NCI-H82 treated with DMSO at 0.1 percent for 48 hours (cell line): Measurements from ENCODE around the gene XPC.
A peak's percentile ranks its signal among the peaks of the same experiment; 100 is the strongest.

Experiments used
- DNase-seq: peaks from one replicate; lab custom pipeline; 2025; ENCODE audit not compliant: unreplicated experiment; lab: John Stamatoyannopoulos, UW

The XPC gene

DNA sequence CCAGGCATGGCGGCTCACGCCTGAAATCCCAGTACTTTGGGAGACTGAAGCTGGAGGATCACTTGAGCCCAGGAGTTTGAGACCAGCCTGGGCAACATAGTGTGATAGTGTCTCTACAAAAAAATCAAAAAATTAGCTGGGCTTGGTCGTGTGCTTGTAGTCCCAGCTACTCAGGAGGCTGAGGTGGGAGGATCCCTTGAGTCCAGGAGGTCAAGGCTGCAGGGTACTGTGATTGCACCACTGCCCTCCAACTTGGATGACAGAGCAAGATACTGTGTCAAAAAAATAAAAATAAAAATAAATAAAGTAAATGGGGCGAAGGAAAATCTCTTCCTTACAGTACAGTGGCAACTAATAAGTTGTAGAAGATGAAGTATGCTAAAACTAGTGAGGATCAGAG lies 29.8 kb upstream of the XPC start:
- DNase-seq = no peak

DNA sequence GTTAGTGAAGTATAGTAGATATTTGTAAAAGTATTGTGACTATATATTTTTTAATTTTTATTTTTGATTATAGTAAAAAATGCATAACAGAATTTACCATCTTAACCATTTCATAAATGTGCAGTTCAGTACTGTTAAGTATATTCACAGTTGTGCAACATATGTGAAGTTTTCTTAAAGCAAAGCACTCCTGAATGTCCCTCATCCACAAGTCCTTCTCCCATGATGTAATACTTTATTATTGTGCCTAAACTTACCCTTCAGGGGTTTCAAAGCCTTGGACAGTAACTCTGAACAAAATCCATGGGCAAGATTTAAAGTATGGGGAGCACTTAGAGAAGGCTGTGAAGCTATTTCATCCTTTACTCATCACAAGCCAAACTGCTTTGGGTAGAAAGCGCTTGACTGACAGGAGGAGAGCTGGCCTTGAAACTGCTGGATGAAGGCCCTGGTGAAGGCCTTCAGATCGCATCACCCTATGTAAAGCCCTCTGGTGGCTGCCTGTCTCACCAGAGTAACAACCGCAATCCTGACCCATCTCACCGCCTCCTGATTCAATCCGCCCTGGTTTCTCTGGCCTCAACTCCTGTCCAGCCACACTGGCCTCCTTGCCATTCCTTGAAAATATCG lies 28.3 kb upstream of the XPC start:
- no peak for DNase-seq

DNA sequence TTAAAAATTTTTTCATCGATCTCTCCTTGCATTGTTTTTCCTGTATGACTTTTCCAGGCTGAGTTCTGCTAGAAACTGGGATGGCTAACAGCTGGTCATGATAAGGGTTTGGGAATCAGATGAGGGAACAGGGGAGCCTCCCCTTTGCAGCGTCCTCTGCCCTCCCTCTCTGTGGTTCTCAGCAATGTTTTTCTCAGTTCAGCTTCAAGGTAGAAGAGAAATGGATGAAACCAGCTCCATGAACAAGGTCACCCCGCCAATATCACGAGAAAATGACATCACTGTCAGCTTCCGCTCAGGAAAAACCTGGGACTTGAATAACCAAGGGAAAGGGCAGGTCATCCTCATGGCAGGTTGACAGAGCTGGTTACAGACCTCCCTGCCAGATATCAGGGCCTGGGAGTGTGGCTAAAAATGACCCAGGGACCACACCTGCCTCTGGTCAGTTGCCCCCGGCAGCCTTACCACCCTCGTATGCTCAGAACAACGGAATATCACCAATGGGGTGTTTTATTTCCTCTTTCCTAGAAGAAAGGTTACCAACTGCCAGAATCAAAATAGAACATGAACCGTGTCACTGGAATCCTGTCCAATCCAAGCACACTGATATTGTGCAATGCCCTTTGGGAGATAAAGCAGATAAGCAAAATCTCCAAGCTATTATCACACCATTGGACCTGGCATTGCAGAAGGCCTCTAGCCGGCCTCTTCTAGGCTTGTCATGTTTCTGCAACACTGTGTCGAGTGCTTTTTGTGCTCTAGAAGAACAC lies 26.3 kb upstream of the XPC start:
- no peak for DNase-seq

DNA sequence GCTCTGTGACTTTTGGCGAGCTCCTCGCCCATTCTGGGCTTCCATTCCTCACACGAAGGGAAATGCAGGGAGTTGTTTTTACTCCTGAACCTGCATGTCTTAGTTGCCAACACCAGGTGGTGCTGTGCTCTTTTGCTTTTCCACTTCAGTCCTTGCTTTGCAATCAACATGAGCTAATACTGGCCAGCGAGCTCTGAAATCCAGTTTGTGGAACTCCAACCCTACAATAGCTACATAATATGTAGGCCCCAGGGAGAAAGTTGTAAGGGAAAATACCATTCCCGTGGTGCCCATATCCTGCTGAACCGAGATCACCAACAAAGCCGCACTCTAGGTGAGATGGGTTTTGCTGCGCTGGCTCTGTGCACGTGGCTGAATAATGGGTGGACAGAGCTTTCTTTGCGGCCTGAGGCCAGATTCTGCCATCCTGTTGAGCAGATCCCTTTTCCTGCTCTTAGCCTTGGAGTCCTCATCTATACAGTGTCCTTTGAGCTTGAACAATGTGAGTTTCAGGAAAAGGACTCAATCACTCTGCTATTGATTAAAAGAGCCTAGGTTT lies 25.2 kb upstream of the XPC start:
- peak; percentile 26 for DNase-seq

DNA sequence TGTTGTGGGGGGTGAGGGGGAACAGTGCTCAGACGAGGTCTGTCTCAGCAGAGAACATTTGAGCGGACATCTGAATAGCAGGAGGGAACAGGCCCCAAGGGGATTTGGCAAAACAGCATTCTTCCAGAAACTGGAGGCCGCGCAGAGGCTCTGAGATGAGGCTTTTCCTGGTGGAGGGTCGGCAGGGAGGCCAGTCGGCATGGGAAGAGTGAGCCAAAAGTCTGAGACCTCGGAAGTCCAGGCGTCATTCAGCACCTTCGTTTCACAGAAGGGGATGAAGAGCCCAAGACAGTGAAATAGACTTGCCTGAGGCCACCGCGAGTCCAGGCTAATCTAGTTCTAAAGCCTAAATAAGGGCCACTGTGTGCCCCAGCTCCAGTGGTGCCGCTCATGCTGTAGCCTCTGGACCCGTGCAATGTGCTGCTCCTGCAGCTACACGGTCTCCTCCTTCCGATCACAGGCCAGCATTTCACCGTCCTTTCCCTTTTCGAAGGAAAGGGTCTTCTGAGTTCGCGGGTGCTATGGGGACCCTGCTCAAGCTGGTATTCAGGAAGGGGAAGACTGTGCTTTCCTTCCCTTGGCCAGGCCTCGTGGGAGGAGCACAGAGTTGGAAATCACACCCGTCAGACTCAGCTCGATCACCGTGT lies 24.6 kb upstream of the XPC start:
- DNase-seq = no peak

DNA sequence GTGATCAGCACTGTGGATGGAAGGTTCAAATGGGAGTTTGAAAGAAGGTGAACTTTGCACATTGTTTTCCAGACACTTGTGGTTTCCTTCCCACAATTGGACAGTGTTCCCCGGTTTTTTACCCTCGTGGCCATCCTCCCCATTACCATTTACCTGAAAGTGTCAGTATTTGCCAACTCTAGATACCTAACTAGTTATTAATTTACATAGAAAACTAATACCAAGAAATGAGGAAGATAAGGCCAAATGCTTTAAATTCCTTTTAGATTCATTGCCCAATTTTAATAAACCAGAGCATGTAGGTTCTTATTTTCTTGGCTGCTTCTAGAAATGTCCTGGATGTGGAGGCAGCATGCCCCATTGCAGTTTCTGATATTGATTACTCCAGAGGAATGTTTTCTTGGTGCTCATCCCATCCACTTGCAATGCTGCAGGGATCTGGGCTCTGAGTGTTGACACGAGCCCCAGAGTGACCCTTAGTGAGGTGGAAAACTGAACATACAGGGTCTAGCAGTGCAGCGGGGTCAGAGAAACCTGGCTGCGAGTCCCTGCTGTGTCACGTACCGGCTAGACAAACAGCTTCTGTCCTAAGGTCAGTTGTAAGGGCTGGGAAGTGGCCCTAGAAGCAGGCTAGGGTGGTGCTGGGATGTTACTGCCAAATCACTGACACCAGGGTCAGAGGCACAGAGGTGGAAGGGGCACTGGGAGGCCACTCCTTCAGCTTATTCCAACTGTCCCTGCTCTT lies 23.7 kb upstream of the XPC start:
- no peak for DNase-seq

DNA sequence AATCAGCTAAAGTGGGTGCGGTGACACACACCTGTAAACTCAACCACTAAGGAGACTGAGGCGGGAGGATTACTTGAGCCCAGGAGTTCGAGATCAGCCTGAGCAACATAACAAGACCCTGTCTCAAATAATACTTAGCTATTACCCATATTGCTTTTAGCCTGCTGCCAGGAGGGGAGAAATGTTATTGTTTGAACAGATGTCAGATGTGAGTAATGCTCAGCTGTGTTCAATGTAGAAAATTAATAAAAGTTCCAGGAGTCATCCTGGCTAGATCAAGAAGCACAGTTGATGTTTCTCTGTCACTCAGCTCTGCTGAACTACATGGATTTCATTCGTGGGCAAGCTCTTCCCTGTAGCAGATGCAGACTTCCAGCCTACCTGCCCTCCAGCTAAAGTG lies 22.4 kb upstream of the XPC start:
- no peak for DNase-seq

DNA sequence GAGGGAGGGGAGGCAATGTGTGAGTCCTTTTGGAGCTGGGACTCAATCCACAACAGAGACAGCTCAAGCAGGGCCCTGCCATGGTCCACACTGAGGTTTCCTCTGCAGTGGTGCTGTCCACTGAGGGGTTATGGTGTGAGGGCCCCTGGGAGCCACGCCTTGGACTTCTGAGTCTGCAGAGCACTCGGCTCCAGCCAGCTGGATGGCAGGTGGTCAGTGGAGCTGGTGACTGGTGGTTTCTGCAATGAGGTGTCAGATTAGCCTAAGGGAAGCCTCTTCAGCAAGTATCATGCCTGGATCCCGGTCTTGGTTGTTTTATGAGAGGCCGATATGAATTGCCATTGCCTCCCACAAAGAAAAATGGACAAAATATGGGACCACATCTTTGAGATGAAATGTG lies 21.9 kb upstream of the XPC start:
- no peak for DNase-seq

DNA sequence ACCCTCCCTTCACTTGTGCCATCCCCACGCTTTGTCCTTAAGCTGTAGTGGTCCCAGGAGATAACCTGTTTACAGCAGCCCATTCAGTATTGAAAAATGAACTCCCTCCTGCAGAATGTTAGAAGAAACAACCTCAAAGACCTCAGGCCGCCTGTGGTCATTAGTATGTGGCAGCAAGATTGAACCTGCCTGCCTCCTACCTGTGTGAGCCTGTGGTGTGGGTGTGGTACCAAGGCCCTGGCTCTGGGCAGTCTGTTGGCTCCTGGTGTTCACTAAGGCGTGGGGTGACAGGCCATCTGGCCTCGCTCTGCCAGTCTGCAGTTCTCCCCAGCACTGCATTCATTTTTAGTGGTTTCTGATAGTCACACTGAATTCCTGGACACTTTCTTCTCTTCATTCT lies 21.2 kb upstream of the XPC start:
- no peak for DNase-seq

DNA sequence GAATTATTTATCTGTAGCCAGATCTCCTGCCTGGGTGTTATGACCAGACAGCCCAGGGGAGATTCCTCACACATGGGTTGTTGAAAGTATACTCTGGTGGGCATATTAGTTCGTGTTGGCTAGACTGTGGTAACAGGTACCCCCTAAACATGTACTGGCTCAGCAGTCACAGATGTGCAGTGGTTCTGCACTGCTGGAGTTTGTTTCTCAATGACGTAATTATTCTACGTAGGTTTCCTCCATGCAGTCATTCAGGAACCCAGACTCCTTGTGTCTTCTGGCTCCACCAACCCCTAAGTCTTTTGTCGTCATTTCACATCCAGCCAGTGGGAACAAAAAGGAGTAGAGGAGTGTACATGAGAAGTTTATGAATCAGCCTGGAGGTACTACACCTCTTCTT lies 16.5 kb upstream of the XPC start:
- no peak for DNase-seq

DNA sequence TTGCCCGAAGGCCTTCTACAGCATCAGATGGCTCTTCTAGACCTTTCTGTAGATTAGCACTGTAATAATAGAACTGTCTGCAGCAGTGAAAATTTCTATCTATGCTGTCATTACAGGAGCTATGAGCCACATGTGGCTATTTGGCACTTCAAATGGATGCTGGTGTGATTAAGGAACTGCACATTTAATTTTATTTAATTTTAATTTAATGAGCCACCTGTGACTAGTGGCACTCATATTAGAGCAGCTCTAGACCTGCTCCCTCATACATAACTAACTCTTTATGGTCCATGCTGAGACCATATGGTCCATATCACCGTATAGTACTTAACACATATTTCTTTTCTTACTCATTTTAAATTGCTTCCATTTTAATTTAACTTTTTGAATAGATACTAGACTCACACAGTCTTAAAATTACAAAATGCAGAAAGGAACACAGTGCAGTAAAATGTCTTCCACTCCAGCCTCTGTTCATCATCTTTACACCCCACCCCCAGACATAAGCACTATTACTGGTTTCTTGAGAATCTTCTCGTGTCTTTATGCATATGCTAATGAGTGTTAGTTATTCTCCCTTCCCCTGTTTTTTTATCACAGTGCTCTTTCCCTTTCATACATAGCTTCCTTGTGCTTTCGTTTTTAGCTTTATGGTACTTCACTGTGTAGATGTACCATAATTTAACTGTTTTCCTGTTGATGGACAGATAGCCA lies 9.8 kb upstream of the XPC start:
- DNase-seq = no peak

DNA sequence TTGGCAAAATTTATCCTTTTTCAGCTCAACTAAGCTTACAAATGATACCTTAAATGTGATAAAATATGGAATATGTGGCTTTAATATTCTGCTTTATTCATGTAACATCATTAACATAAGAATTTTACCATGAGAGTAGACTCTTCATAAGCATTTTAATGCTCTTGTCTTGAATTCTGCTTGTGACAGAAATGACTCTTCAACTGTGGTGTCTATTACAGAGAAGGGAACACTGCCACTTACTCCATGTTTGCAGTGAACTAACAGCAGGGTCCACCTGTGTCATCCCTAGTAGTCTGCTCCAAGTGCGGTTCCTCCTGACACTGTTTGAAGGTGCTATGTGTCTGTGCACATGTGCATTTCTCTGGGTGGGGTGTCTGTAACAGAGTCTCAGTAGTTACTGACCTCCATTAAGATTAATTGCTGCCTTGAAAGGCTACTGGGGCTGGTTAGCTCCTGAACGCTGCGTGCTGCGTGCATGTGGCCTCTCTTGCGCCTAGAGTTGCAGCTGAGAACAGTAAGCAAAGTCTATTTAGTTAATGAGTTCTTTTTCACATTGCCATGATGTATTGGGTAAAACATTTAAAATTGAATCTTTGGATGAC lies 8.6 kb upstream of the XPC start:
- DNase-seq = no peak

DNA sequence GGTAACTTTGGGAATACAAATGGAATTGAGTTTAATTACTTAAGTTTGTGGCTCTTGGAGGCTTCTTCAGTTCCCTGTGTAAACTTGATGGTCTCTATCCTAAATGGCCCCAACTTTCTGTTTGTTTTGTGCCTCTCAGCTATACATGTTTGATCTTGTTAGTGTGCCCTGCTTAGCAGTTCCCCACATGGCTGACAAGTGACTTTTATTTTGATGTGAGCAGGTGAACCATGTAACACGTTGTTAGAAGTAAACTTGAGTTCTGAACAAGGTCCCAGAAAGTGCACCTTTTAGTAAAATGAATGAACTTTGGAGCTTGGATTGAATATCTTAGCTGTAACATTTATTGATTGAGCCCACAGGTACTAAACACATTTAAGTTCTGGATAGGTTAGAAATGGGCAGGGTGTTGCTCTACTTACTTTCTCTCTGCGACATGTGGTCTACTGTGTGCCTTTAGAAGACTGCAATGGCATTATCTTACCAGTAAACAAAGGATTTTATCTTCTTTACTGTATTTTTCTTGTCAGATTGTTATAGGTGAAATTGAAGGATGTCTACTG lies 4.7 kb upstream of the XPC start:
- no peak for DNase-seq

DNA sequence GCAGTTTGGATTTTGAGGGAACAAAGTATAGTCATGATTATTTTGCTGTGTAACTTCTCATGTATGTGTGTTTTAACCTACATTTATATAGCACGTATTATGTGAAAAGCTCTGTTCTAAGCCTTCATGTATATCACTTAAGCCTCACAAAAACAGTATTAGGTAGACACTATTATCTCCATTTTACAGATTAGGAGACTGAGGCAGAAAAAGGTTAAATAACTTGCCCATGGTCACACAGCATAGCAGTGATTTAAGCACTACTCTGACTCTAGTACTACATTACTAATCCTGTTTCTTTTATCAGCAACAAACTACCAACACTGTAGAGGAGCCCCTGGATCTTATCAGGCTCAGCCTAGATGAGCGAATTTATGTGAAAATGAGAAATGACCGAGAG lies 2.9 kb upstream of the XPC start:
- DNase-seq = no peak

DNA sequence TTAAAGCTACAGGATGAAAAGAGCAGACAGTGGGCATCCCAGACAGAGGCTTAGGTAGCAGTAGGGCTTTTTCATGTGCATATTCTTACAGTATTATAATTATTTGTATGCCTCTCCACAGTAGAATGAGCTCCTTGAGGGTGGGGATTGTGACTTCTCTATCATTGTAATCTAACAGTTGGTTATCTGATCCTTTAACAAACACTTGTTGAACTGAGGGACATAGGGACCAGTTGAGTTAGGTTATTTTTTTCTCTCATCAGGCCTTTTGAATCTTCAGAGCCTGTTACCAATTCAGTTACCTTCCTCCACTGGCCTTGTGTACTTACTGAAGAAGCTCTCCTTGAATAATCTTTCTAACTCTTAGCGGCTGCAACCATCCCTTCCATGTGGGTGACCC lies 1.4 kb upstream of the XPC start:
- no peak for DNase-seq

DNA sequence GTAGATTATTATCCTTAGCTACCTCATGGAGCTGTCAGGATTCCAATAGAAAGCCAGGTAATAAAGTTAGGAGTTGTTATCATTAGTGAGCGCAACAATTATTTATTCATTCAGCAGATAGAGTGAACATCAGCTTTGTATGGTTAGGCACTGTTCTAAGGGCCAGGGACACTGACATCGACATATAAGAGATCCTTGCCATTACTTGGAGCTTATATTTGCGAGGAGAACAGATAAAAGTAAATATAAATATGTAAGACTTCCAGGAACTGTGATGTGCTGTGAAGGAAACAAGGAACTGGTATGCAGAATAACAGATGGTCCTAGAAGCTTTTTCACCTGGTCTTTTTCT lies 689 bp upstream of the XPC start:
- DNase-seq = no peak

DNA sequence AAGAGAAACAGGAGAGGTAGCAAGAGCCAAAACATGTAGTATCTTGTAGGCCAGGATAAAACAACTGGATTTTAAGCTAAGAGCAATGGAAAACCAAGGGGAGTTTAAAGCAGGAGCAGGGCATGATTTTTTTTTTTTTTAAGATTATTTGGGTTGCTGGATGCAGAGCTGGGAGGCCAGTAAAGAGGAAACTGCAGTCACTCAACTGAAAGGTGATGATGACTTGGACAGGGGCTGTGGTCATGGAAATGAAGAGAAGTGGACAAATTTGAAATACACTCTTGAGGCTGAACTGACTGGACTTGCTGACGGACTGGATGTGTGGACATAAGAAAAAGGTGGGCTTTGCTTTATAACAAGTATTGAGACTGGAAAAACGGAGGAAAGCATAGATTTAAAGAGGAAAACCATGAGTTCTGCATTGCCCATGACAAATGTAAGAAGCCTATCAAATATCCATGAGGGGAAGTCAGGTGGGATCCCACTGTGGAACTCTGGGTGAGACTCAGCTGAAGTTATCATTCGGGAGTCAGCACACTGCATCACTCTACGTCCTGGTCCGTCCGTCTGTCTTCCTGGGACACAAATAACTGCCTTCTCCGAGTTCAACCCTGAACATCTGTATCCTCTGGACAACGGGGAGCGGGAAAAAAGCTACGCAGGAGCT lies 688 bp downstream of the XPC start:
- DNase-seq = no peak

DNA sequence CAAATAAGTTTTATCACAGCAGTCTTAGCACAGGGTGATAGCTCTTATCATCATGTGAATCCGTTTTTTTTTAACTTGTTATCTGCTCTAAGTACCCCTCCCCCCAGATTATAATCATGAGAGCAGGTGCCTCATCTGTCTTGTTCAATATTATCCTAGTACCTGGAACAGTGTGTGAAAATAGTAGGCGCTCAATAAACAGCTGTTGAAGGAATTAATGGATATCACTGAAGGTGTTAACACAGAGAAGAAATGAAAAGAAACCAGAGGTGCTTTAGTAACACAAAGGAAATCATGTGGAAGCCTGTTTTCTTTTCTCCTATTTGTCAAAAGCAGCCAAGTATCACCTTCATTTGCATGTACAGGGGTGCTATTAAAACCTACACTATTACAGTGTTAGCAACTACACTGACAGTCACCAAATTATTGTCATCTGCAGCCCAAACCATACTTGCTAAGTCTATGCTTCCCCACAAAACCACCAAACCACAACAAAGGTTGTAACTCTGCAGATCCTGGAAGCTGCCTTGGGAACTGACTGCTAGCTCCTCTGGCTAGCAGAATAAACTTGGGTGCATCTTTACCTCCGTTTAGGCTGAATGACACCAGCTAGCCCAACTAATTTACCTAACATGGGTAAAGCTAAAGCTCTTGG lies 2.9 kb downstream of the XPC start:
- DNase-seq = no peak

DNA sequence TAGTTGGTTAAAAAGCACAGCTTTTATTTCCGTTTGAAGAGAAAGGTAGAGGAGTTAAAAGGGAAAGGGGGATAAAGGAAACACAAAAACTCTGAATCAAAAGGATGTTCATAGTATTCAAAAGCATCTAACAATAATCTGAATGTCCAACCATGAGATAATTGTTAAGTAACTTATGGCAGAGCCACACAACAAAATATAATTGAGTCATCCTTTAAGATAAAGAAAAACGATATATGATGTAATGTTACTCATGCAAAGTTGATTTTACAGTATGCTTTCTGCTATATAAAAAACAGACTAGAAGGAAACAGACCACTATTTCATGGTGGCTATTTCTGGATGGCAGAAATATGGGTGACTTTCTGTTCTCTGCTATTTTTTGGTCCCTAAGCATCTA lies 3.9 kb downstream of the XPC start:
- no peak for DNase-seq
